Adrenal gland (tissue), 5 donors: Measurements from ENCODE around the gene TYMP.

Experiments
- CTCF ChIP-seq, 6 experiments: fragments of 450-650 bp in 4 of 6; fragments of 200-600 bp in 2 of 6; sonication (generic) in 1 of 6; IDR thresholded peaks; 1 replicate in 5 of 6; 2 replicates in 1 of 6; pipeline versions ENCODE4 v1.5.1 to v1.8.0; 2016 to 2021; ENCODE audit warnings: antibody characterized with exemption in 6 of 6, mild to moderate bottlenecking in 2 of 6, moderate library complexity in 1 of 6
- POLR2A ChIP-seq, 2 donors: fragments of 450-650 bp; IDR thresholded peaks; one replicate each; pipeline ENCODE4 v1.6.1; 2017; ENCODE audit warnings: antibody characterized with exemption in 2 of 2, mild to moderate bottlenecking in 2 of 2, moderate library complexity in 1 of 2
- donor health status: DM: no; HTN: no; CAD: no.

GRCh38 chr22:50575426-50575941 is 45.7 kb upstream of the TYMP start:
- TF ChIP-seq CTCF (IDR thresholded peaks at IDR 0.05) (no peak), POLR2A (IDR thresholded peaks at IDR 0.05) (no peak)
